22Rv1 (cell line): ENCODE results near the gene SMYD1.

Source experiments
- H3K27ac ChIP-seq: fragments of 450-650 bp; 2 replicates; pipeline ENCODE4 v1.5.1; 2017
- ZFX ChIP-seq: fragments of 450-650 bp; IDR thresholded peaks from 2 replicates; pipeline ENCODE4 v1.6.1; 2017; ENCODE audit warnings: antibody characterized with exemption, borderline replicate concordance
- TF ChIP-seq, protein P1 (sequence below): fragments of 450-650 bp; IDR thresholded peaks from 2 replicates; pipeline ENCODE4 v1.5.1; 2017; ENCODE audit warnings: mild to moderate bottlenecking

Gene SMYD1

DNA sequence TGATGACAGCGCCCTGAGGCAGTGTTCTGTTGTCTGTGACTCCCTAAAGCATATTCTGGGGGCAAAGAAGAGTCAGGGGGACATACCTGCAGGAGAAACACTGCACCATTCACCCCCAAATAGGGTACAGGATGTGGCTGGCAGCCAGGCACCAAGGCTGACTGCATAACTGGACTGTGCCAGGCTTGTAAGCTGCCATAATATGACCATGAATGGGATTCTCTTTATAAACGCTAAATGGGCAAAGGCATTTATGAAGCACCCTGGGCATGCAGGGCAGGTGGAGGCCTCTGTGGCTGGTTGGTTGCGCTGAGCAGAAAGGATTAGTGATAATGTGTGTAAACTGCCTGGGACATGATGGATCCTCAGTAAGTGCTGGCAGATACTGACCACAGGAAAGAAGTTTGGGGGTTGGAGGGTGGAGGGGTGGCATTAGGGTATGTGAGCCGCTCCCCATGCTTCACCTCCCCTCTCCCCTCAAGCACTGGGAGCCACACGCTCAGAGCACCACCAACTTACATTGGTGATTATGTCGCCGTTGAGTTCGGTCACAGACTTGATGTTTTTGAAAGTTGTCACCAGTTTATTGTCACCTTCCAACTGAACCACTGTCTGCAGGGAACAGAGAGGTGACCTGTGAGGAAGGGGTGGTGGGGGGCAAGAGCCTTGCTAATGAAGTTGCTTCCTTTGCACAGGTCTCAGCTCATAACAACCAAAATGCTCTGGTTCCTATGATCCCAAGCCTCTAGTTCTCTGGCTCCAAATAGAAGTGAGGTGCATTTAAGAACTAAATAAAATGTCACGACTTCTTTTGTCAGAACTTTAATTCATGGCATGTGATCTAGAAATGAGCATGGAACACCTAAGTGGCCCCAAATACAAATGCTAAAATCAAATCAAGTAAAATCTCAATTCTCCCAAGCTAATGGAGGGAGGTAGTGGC, 56.6 kb downstream of the SMYD1 start:
- H3K27ac ChIP-seq = no peak overlapping the region
- TF ChIP-seq, protein P1, sequence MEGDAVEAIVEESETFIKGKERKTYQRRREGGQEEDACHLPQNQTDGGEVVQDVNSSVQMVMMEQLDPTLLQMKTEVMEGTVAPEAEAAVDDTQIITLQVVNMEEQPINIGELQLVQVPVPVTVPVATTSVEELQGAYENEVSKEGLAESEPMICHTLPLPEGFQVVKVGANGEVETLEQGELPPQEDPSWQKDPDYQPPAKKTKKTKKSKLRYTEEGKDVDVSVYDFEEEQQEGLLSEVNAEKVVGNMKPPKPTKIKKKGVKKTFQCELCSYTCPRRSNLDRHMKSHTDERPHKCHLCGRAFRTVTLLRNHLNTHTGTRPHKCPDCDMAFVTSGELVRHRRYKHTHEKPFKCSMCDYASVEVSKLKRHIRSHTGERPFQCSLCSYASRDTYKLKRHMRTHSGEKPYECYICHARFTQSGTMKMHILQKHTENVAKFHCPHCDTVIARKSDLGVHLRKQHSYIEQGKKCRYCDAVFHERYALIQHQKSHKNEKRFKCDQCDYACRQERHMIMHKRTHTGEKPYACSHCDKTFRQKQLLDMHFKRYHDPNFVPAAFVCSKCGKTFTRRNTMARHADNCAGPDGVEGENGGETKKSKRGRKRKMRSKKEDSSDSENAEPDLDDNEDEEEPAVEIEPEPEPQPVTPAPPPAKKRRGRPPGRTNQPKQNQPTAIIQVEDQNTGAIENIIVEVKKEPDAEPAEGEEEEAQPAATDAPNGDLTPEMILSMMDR = no peak
- TF ChIP-seq ZFX = no peak

DNA sequence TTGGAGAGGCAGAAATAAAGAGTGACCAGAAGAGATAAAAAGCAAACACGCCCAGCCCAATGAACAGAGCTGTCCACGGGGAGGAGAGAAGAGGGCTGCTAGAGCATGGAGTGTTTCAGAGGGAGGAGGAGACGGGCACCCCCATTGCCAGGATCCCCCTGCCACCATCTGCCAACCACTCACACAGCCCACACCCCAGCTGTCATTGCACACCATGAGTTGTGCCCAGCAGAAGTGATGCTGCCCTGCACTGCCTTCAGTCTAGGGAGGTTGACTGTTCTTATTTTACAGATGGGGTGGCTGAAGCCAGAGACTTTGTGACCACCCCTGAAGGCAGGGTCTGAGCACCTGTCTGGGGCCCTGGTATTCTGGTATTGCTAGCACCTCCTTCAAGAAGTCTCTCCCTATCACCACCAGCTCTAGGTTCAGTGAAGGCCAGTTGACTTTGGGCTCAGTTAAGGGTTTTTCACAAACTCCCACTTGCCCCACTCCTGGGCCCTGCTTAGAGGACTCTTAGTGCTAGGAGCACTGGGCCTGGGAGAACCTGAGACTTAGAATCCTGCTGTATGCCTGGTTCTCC, 57.8 kb downstream of the SMYD1 start:
- H3K27ac ChIP-seq = no peak overlapping the region
- TF ChIP-seq, protein P1 = no peak
- no peak for TF ChIP-seq ZFX

GRCh38 chr2:88125924-88126771, 58.5 kb downstream of the SMYD1 start:
- H3K27ac ChIP-seq = no peak overlapping the region
- TF ChIP-seq, protein P1 = no peak
- no peak for TF ChIP-seq ZFX

DNA sequence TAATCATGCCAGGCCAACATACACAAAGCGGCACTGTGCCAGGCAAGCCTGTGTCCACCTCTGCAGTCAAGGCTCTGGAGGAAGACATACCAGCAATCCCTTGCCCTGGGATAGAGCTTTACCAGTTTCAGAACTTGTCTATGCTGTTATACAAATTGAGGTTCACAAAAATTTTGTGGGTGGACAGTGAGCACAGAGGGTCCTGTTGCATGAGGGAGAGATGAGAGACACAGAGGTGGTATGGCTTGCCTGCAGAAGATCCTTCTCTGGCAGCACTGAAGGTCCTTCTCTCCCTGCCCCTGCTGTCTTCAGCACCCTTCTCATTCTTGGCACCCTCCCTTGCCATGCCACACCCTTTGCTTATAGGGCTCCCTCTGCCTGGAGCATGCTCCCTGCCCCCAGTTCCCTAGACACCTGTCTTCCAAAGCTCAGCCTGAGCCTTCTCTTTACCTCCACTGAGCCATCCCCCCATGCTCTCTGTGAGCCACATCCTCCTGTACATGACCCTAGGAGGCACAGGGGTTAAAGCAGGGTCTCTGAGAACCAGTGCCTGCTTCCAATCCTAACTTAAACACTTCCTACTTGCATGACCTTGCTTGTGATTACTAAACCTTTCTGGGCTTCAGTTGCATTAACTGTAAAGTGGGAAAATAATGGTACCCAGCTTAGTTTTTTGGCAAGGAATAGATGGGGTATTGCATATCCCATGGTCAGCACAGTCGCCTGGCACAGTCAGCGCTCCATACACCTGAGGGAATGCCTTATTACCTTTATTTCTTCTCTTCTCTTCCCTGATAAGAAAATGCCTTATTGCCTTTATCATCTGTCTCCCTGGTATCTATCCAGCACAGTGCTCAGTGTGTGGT, 59.4 kb downstream of the SMYD1 start:
- H3K27ac ChIP-seq = no peak overlapping the region
- no peak for TF ChIP-seq ZFX
- TF ChIP-seq, protein P1 = no peak

DNA sequence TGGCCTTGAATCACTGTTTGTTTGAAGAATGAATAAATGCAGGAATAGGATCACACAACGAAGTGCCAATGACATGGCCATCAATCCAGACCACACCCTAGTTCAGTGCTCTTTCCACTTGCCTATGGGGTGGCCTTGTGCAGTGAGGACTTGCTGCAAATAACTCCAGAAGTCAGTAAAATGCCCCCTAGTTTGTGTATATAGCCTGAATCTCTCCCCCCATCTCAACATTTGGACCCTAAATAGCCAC, 59.9 kb downstream of the SMYD1 start:
- TF ChIP-seq, protein P1 = no peak
- no peak for TF ChIP-seq ZFX
- H3K27ac ChIP-seq = no peak overlapping the region

DNA sequence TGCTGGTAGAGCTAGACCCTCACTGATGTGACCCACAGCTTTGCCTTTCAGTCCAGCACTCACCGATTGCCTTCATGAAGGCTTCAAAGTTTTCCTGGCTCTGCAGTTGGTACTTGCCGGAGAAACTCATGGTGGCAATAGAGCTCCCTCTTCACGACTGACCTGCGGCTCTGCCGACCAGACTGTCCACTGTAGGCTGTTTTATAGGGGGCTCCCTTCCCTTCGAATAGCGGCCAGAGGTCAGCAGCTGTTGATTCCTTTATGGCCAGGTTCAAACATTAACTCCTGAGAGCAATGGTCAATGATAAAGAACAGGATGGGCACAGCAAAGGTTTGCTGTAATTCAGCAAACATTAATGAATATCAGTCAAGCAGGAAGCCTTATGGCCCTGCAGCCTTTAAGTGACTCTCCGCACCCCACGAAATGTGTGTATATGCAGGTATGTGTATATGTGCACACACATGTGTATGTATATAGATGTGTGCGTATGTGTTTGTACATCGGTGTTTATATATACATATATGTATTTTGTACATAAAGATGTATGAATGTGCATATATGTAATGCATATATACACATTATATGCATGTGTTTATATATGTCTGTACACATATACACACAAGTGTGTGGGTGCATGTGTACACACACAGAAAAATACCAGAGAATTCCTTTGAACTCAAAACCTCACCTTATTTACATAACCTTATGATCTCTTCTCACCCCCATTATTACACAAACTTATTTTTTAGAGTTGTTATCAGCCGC, 60.4 kb downstream of the SMYD1 start, which contains the start of gene FABP1:
TSS of gene FABP1 (minus strand) at position 175 of the 766 bp plus-strand sequence. CDS start at position 130, 45 bp downstream.
- H3K27ac ChIP-seq = no peak within 1 kb of the TSS
- TF ChIP-seq ZFX = no peak
- TF ChIP-seq, protein P1 = no peak
